B cell (primary cell): ENCODE measurements around the gene ZNF836. TPM values are rescaled to one million over a fixed set of nuclear protein-coding genes. Genes with fewer than 3 reads are reported as not detected.

ENCODE experiments used
- ATAC-seq: fragments of 200-7000 bp; cut with Tn5 transposase; one replicate; pipeline ENCODE4 v1.10.0; 2021; ENCODE audit warnings: low read depth, mild to moderate bottlenecking, moderate number of reproducible peaks, moderate library complexity
- CTCF ChIA-PET: fragments of 350-600 bp; sonication (Branson Sonifier 250); formaldehyde crosslinking; loops from one replicate; lab custom pipeline; 2021; ENCODE audit warnings: antibody characterized with exemption, inconsistent platforms; lab: Charles Lee
- POLR2A ChIA-PET: fragments of 350-600 bp; sonication (Branson Sonifier 250); formaldehyde crosslinking; loops from one replicate; lab custom pipeline; 2021; ENCODE audit warnings: antibody characterized with exemption; lab: Charles Lee
- DNase-seq: peaks from one replicate; pipeline ENCODE4 v3.0.0; 2013
- H2AFZ ChIP-seq: 2 replicates; pipeline ENCODE4 v1.6.1; 2012; ENCODE audit warnings: mild to moderate bottlenecking, low read depth, low read length; ENCODE audit not compliant: insufficient read depth, poor library complexity, severe bottlenecking
- H3K27ac ChIP-seq, 2 donors: 1 replicate in 1 of 2; 2 replicates in 1 of 2; pipeline ENCODE4 v1.5.1; 2012 to 2013; ENCODE audit warnings: low read length in 2 of 2, mild to moderate bottlenecking in 2 of 2, moderate library complexity in 1 of 2
- H3K27me3 ChIP-seq, 4 experiments: fragments of 200-600 bp in 1 of 4; sonication (generic) in 1 of 4; replicated peaks in 1 of 4; 1 replicate in 2 of 4; 2 replicates in 2 of 4; pipeline versions ENCODE4 v1.6.1 to v1.7.0; 2013 to 2016; ENCODE audit warnings: low read length in 3 of 4, mild to moderate bottlenecking in 2 of 4, mixed read lengths in 1 of 4, moderate library complexity in 1 of 4; ENCODE audit not compliant: insufficient read depth in 4 of 4, control insufficient read depth in 3 of 4; ENCODE audit errors: control extremely low read depth in 1 of 4
- H3K36me3 ChIP-seq, 2 experiments: replicated peaks in 1 of 2; 1 replicate in 1 of 2; 2 replicates in 1 of 2; pipeline versions ENCODE4 v1.6.1 to v1.7.1; 2013; ENCODE audit warnings: low read length in 1 of 2; ENCODE audit not compliant: insufficient read depth in 2 of 2, control insufficient read depth in 1 of 2; ENCODE audit errors: control extremely low read depth in 1 of 2, extremely low read depth in 1 of 2
- H3K4me1 ChIP-seq, 2 donors: fragments of 200-600 bp in 1 of 2; sonication (generic) in 1 of 2; 1 replicate in 1 of 2; 2 replicates in 1 of 2; pipeline versions ENCODE4 v1.5.1 to v1.6.1; 2013 to 2017; ENCODE audit warnings: low read length in 2 of 2; ENCODE audit not compliant: control insufficient read depth in 2 of 2, insufficient read depth in 2 of 2
- H3K4me2 ChIP-seq: replicated peaks from 2 replicates; pipeline ENCODE3; 2012; ENCODE audit warnings: mild to moderate bottlenecking, low read depth, low read length; ENCODE audit not compliant: poor library complexity, severe bottlenecking
- H3K4me3 ChIP-seq, 5 experiments: fragments of 200-600 bp in 1 of 5; sonication (generic) in 1 of 5; 1 replicate in 3 of 5; 2 replicates in 2 of 5; pipeline versions ENCODE4 v1.5.1 to v1.7.0; 2011 to 2016; ENCODE audit warnings: low read length in 4 of 5, mild to moderate bottlenecking in 4 of 5, low read depth in 2 of 5, control low read depth in 1 of 5, moderate library complexity in 1 of 5; ENCODE audit not compliant: insufficient read depth in 1 of 5; ENCODE audit errors: control extremely low read depth in 1 of 5, extremely low read depth in 1 of 5
- H3K79me2 ChIP-seq: fragments of 200-600 bp; sonication (generic); one replicate; pipeline ENCODE4 v1.6.0; 2016; ENCODE audit warnings: low read length; ENCODE audit not compliant: control insufficient read depth, insufficient read depth
- H3K9ac ChIP-seq: fragments of 200-600 bp; sonication (generic); 2 replicates; pipeline ENCODE4 v1.6.1; 2017; ENCODE audit warnings: mild to moderate bottlenecking, low read length, moderate library complexity
- H3K9me3 ChIP-seq, 3 donors: one replicate each; pipeline versions ENCODE4 v1.6.1 to v1.7.1; 2013; ENCODE audit warnings: low read length in 2 of 3; ENCODE audit not compliant: control insufficient read depth in 2 of 3, insufficient read depth in 1 of 3; ENCODE audit errors: control extremely low read depth in 1 of 3
- H4K20me1 ChIP-seq: 2 replicates; pipeline ENCODE4 v1.6.0; 2012; ENCODE audit warnings: mild to moderate bottlenecking, low read length; ENCODE audit not compliant: insufficient read depth, control insufficient read depth, poor library complexity, severe bottlenecking
- H3K27ac Mint-ChIP-seq: one replicate; pipeline ENCODE4 v1.8.0; 2021; ENCODE audit warnings: mixed read lengths
- H3K27me3 Mint-ChIP-seq: one replicate; pipeline ENCODE4 v1.8.0; 2021; ENCODE audit warnings: mixed read lengths
- H3K4me1 Mint-ChIP-seq: one replicate; pipeline ENCODE4 v1.8.0; 2021; ENCODE audit warnings: mixed read lengths
- H3K4me3 Mint-ChIP-seq: one replicate; pipeline ENCODE4 v1.8.0; 2021; ENCODE audit warnings: mixed read lengths
- H3K9me3 Mint-ChIP-seq: one replicate; pipeline ENCODE4 v1.8.0; 2022; ENCODE audit warnings: mixed read lengths; ENCODE audit not compliant: insufficient read depth
- EZH2 ChIP-seq: IDR thresholded peaks from 2 replicates; pipeline ENCODE4 v1.6.1; 2012; ENCODE audit warnings: borderline replicate concordance, low read depth, mild to moderate bottlenecking, moderate library complexity, low read length; ENCODE audit not compliant: insufficient read depth, poor library complexity, severe bottlenecking
- WGBS: methylation state at CpG from one replicate; pipeline ENCODE4 v1.1.5; 2013; ENCODE audit warnings: missing lambda C conversion rate; ENCODE audit not compliant: insufficient coverage; 5-methylcytosine and 5-hydroxymethylcytosine counted together
- intact Hi-C: fragments of 100-400 bp; cut with micrococcal nuclease; formaldehyde crosslinking; loops from one replicate; pipeline ENCODE4 v1.10.0; 2022
- polyA plus RNA-seq: library from polyadenylated mRNA; depleted of rRNA; stranded (reverse); fragments of >200 nt; gene quantifications from 2 replicates; pipeline ENCODE4 v1.2.3, GENCODE V29; 2012
- total RNA-seq, 2 donors: library from RNA; stranded (reverse); fragments of 120-200 nt in 1 of 2; gene quantifications; 1 replicate in 1 of 2; 2 replicates in 1 of 2; pipeline versions ENCODE4 v1.2.3 to v1.2.4, GENCODE V29; 2013 to 2022
- TF ChIP-seq, protein P1 (sequence below): fragments of 200-600 bp; IDR thresholded peaks from one replicate; pipeline ENCODE4 v1.8.0; 2022; ENCODE audit warnings: antibody characterized with exemption, mild to moderate bottlenecking

The ZNF836 gene
- total and polyA plus RNA-seq, 2 donors (not counting 1 experiment from before 2014, with no cell fraction given), result 8.1 to 46.4 TPM

DNA sequence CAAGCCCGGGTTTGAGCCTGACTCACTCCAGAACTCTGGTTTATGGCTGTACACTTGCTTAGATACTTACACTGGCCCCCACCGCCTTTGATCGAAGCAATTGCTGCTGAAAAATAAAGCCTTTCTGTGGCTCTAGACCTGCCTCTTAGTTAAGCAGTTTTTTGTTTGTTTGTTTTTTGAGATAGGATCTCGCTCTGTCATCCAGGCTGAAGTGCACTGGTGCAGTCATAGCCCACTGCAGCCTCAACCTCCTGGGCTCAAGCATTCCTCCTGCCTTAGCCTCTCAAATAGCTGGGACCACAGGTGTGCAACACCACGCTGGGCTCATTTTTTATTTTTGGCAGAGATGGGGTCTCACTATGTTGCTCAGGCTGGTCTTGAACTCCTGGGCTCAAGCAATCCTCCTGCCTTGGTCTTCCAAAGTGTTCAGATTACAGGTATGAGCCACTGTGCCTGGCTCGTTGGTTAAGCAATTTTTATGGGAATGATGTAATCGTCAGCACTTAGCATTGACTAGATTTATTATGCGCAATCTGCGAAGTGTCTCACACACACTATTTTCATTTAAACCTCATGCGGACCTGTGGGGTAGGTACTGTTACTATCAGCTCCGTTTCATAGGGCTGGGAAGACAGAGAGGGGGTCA lies 40.6 kb upstream of the ZNF836 start:
- ChIA-PET POLR2A (no interaction called here), CTCF (no interaction called here)
- no peaks in the 10 kb centered on the region for H3K4me1 ChIP-seq
- H3K27ac ChIP-seq, result no peak overlapping the region
- ATAC-seq, result no peak
- peaks cover 75% of the 10 kb centered on the region for H3K79me2 ChIP-seq
- intact Hi-C loops, result no loop called here
- H3K4me3 ChIP-seq, result no peak overlapping the region
- H3K27ac Mint-ChIP-seq, result no peak overlapping the region
- no peaks in the 10 kb centered on the region for H3K27me3 Mint-ChIP-seq
- H3K4me2 ChIP-seq, result no peak overlapping the region
- peaks cover 11 to 91% of the 10 kb centered on the region in 2 experiments for H3K36me3 ChIP-seq
- H3K4me3 Mint-ChIP-seq, result no peak overlapping the region
- H3K9me3 ChIP-seq, result no peaks in the 10 kb centered on the region
- 93% methylated on average over 6 of the region's 11 CpGs for WGBS
- H3K27me3 ChIP-seq, result no peaks in the 10 kb centered on the region
- peaks cover 78% of the 10 kb centered on the region for H4K20me1 ChIP-seq
- no peaks in the 10 kb centered on the region for H3K4me1 Mint-ChIP-seq
- DNase-seq, result no peak
- no peak overlapping the region for H3K9ac ChIP-seq
- TF ChIP-seq EZH2, result no peak
- TF ChIP-seq, protein P1, sequence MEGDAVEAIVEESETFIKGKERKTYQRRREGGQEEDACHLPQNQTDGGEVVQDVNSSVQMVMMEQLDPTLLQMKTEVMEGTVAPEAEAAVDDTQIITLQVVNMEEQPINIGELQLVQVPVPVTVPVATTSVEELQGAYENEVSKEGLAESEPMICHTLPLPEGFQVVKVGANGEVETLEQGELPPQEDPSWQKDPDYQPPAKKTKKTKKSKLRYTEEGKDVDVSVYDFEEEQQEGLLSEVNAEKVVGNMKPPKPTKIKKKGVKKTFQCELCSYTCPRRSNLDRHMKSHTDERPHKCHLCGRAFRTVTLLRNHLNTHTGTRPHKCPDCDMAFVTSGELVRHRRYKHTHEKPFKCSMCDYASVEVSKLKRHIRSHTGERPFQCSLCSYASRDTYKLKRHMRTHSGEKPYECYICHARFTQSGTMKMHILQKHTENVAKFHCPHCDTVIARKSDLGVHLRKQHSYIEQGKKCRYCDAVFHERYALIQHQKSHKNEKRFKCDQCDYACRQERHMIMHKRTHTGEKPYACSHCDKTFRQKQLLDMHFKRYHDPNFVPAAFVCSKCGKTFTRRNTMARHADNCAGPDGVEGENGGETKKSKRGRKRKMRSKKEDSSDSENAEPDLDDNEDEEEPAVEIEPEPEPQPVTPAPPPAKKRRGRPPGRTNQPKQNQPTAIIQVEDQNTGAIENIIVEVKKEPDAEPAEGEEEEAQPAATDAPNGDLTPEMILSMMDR, result no peak
- no peak overlapping the region for H2AFZ ChIP-seq
- H3K9me3 Mint-ChIP-seq, result no peaks in the 10 kb centered on the region

DNA sequence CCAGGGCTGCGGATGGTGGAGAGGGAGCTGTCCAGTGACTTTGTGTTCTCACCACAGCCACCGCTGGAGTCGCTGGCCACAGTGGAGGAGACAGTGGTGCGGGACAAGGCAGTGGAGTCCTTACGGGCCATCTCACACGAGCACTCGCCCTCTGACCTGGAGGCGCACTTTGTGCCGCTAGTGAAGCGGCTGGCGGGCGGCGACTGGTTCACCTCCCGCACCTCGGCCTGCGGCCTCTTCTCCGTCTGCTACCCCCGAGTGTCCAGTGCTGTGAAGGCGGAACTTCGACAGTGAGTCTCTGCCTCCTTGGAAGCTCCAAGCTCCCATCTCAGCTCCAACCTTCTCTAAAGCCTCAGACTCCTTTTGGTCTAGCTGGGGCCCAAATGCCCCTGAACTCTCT lies 39.8 kb upstream of the ZNF836 start:
- H3K4me3 ChIP-seq, result no peak overlapping the region
- Mint-ChIP-seq H3K9me3 (no peaks in the 10 kb centered on the region), H3K27ac (no peak overlapping the region), H3K4me1 (no peaks in the 10 kb centered on the region), H3K4me3 (no peak overlapping the region), H3K27me3 (no peaks in the 10 kb centered on the region)
- H3K79me2 ChIP-seq, result peaks cover 78% of the 10 kb centered on the region
- DNase-seq (no peak), ATAC-seq (no peak)
- intact Hi-C loops, result no loop called here
- H3K9me3 ChIP-seq, result no peaks in the 10 kb centered on the region
- no peaks in the 10 kb centered on the region for H3K27me3 ChIP-seq
- peaks cover 6 to 91% of the 10 kb centered on the region in 2 experiments for H3K36me3 ChIP-seq
- ChIA-PET POLR2A (no interaction called here), CTCF (no interaction called here)
- H4K20me1 ChIP-seq, result peaks cover 81% of the 10 kb centered on the region
- no peak for TF ChIP-seq EZH2
- TF ChIP-seq, protein P1, result no peak
- 99% methylated on average over 20 of the region's 20 CpGs for WGBS
- no peak overlapping the region for H3K27ac ChIP-seq
- H3K4me1 ChIP-seq, result no peaks in the 10 kb centered on the region
- H3K4me2 ChIP-seq, result no peak overlapping the region
- H3K9ac ChIP-seq, result no peak overlapping the region
- H2AFZ ChIP-seq, result no peak overlapping the region
